ENCODE measurements around the gene PNLIPRP1.

PNLIPRP1 gene

DNA sequence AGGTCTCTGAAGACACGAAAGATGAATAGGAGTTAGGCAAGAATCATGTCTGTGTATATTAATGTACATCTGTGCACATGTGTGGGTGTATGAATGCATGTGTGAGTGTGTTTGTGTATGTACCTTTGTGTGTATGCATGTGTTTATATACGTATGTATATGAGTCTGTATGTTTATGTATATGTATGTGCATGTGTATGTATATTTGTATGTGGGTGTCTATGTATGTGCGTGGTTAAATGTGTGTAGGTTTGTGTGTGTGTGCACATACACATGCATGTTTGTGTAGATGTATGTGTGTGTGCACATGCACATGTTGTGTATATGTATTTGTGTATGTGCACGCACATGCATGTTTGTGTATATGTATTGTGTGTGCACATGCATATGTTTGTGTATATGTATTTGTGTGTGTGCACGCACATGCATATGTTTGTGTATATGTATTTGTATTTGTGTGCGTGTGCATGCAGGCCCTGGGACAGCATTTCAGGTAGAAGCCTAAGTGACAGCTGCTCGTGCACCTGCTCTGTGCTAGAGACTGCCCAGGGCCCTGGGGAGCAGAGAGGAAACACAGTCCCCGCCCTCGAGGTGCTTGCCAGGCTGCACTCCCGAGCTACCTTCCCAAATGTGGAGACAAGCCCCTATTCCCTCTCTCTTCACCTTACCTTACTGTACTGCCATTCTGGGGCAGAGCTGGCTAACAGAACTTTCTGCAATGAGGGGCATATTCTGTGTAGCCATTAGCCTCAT lies 12.1 kb downstream of the PNLIPRP1 start:
- no peak for DNase-seq

DNA sequence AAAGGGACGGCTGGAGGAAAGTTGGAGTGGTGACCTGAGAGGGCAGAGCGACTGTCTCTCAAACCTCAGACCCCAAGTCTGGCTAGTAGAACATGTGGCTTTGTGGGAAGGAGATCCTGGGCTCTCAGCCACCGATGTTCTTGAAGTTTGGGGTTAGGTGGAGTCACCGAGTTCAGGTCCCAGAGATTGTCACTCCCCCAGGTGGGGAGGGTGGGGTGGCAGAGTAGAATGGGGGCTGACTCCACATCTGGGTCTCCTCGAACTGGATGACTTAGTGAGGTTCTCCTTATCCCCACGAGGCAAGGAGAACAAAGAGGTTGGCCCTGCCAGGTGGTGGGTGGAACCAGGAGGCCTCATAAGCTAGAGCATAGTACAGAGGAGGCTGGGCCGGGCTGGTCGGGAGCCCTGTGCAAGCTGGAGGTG lies 15.3 kb downstream of the PNLIPRP1 start:
- DNase-seq, result no peak

- DNase-seq, result no peak
Observed at GRCh38 chr10:116607336-116607735, 16.6 kb downstream of the PNLIPRP1 start.

GRCh38 chr10:116608686-116609594 lies 18.2 kb downstream of the PNLIPRP1 start:
- peak; percentile 35 for DNase-seq

- no peak for DNase-seq
Observed at GRCh38 chr10:116610443-116611152, 19.8 kb downstream of the PNLIPRP1 start.

DNA sequence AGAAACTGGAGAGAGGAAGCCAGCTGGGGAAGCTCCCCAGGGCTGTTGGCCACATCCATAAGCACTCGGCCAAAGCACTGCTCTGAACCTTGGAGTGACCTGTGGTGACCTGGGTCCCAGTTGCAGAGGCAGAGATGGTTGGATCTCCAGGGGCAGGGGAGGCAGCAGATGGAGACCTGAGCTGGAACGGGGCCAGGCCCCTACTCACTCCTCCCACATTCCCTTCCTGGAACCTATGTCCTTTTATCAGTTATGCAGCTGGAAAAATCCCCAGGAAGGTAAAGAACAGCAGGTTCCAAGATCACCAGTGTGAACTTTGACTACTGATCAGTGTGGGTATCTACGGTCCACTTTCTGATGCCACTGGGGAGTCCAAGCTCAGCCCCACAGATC lies 20.4 kb downstream of the PNLIPRP1 start:
- DNase-seq, result no peak

- DNase-seq, result no peak
Observed at GRCh38 chr10:116612107-116612769, 21.5 kb downstream of the PNLIPRP1 start.

DNA sequence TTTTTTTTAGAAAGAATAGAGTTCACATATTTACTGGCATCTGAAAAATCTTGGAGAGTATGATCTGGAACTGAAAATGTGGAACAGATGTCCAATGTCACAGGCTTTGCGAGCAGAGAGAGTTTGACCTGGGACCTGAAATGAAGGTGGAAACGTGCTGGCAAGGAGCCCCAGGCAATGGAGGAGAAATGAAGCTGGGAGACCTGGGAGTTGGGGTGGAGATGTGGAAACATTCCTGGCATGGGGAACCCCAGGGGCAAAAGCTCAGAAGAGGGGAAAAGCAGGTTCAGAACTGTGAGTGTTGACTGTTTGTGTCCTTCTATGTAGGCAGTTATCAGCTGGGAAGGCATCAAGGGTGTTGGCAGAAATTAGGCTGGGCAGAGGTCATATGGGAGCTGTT lies 22.7 kb downstream of the PNLIPRP1 start:
- no peak for DNase-seq

DNA sequence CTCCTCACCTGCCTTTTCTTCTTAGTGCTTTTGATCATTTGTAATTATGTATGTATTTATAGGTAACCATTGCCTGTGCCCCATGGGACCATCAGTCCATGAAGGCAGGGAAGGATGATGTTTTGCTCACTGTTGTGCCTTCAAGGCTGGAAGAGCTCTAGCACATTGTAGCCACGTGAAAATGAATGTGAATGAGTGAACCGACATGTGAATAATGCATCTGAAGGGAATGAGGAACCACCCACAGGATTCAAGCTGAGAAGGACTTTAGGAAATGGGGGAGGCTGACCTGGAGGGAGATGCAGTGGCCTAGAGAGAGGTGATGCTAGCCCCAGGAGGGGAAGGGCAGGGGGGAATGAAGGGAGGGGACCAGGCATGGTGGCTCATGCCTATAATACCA lies 24.0 kb downstream of the PNLIPRP1 start:
- no peak for DNase-seq

- no peak for DNase-seq
Observed at GRCh38 chr10:116615199-116615776, 24.5 kb downstream of the PNLIPRP1 start.

DNA sequence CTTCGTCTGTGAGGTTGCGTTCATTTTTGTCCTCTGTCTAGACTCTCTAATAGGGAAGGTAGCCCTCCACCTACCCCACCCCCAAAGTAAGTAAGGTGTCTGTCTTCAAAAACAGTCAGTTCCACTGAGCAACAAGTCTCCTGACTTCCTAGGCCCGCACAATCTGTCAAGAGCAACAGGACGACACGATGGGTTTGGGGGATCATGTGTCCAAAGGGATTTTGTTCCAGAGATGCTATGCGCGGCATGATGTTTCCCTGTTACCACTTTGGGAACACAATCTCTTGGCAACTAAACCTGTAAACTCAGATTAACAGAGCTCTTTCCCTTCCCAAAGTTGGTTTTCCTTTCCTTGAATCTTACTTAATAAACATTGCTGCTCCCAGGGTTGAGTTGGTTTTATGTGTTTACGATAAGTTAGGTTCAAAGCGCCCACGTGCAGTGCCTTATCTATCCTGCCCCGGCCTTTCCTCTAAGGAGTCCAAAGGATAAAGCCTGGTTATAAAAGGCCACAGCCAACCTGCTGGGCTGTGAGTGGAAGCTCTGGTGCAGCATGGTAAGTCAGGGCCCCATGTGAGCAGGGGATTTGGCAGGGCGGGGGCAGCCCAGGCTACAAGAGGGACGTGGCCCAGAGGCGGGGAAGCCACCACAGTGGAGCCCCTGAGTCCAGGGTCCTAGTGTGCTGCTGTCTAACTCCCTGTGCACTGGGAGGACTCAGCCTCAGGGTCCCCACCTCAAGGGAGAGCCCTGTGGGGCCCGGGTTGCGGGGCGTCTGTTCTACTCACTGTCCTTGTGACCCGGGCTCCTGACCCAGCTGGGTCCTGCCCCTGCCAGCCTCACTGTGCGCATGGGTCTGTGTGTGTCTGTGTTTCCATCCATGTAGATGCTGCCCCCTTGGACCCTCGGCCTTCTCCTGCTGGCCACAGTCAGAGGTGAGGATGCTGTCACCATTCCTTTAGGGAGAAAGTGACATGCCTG lies 30.0 kb downstream of the PNLIPRP1 start, which contains the start of gene PNLIPRP2:
Gene PNLIPRP2, plus strand, starts transcription at position 531 of the 978 bp plus-strand sequence.
- no peak for DNase-seq

DNA sequence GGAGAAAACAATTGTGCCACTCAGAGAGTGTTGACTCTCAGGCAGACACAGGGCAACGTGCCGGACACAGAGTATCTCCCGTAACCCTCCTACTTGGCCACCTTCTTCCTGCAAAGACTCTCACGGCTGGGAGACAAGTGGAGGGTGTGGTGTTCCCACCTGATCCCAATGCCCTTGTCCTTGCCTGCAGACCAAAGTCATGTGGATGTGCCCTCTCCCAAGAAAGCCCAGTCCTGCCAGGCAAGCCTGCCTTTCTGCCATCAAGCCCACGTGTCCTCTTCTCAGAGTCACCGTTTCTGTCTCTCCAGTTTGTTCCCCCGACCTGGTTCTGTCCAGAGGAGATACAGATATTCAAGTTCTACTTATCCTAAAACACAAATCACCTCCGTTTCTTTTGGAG lies 30.7 kb downstream of the PNLIPRP1 start:
- DNase-seq, result no peak

GRCh38 chr10:116621934-116622655 lies 31.3 kb downstream of the PNLIPRP1 start:
- no peak for DNase-seq

GRCh38 chr10:116625845-116626244 lies 35.1 kb downstream of the PNLIPRP1 start:
- DNase-seq, result no peak

DNA sequence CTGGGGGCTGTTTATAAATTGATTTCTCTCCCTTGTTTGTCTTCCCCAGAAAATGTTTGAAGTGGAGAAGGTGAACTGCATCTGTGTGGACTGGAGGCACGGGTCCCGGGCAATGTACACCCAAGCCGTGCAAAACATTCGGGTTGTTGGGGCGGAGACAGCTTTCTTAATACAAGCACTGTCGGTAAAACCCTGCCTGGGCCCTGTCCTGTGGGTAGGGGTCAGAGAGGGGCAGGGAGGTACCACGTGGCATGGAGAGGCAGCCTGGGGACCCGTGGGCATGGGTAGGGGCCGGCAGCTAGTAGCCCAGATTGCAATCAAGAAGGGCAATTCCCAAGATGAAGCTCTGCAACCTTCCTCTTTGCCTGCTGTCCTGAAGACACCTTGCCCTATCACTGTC lies 36.1 kb downstream of the PNLIPRP1 start:
- DNase-seq, result no peak

- peak; percentile 63 for DNase-seq
Observed at GRCh38 chr10:116627386-116627933, 36.7 kb downstream of the PNLIPRP1 start.

GRCh38 chr10:116629340-116629739 lies 38.6 kb downstream of the PNLIPRP1 start:
- no peak for DNase-seq

DNA sequence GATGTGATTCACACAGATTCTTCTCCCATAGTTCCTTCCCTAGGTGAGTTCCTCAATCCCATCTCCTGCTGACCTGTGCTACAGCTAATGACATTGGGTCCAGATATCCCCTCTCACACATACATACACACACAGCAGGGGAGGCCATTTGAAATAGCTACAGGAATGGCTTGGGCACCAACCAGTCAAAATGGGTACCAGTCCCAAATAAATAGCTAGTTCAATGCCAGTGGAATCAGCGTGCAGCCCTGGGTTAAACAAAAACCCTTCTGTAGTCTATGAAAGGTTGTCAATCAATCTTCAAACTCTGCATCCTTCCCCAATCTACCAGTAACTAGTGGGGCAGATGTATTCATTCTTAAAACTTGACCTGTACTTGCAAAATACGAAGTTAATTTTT lies 39.3 kb downstream of the PNLIPRP1 start:
- DNase-seq, result no peak

- no peak for DNase-seq
Observed at GRCh38 chr10:116631871-116632295, 41.1 kb downstream of the PNLIPRP1 start.

Measured in eye (tissue), 1 donor.